ENCODE results near the gene PPP1R3D.

DNA sequence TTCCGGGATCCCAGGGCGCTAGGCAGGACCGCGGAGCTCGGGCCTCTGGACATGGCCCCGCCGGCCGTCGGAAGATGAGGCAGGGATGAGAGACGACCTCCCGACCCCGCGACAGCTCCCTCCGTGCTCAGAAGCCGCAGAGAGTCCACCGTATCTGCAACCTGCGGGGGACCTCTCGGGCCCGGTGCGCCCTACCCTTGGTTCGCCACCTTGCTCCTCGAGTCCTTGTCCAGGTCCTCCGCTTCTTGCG is 301 bp downstream of the PPP1R3D start:
- TF ChIP-seq, protein P1, sequence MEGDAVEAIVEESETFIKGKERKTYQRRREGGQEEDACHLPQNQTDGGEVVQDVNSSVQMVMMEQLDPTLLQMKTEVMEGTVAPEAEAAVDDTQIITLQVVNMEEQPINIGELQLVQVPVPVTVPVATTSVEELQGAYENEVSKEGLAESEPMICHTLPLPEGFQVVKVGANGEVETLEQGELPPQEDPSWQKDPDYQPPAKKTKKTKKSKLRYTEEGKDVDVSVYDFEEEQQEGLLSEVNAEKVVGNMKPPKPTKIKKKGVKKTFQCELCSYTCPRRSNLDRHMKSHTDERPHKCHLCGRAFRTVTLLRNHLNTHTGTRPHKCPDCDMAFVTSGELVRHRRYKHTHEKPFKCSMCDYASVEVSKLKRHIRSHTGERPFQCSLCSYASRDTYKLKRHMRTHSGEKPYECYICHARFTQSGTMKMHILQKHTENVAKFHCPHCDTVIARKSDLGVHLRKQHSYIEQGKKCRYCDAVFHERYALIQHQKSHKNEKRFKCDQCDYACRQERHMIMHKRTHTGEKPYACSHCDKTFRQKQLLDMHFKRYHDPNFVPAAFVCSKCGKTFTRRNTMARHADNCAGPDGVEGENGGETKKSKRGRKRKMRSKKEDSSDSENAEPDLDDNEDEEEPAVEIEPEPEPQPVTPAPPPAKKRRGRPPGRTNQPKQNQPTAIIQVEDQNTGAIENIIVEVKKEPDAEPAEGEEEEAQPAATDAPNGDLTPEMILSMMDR (IDR thresholded peaks at IDR 0.05 in 2 of 3, conservative IDR thresholded peaks at IDR 0.05 in 1 of 3; ENCODE audit: borderline replicate concordance in 1 of 3, insufficient read depth in 1 of 3, low read depth in 2 of 3, low read length in 2 of 3): no peak
- TF ChIP-seq JUND (IDR thresholded peaks at IDR 0.05) (no peak), TCF7L2 (IDR thresholded peaks at IDR 0.05; ENCODE audit: borderline replicate concordance, extremely low read depth, insufficient read depth, insufficient read length) (no peak), POLR2A (IDR thresholded peaks at IDR 0.05; ENCODE audit: borderline replicate concordance, extremely low read depth, insufficient read depth, insufficient read length) (no peak), RAD21 (IDR thresholded peaks at IDR 0.05; ENCODE audit: low read depth) (no peak), ELF1 (IDR thresholded peaks at IDR 0.05; ENCODE audit: borderline replicate concordance, low read depth) (no peak), SP1 (IDR thresholded peaks at IDR 0.05; ENCODE audit: low read depth) (no peak)
- TF ChIP-seq, protein P2, sequence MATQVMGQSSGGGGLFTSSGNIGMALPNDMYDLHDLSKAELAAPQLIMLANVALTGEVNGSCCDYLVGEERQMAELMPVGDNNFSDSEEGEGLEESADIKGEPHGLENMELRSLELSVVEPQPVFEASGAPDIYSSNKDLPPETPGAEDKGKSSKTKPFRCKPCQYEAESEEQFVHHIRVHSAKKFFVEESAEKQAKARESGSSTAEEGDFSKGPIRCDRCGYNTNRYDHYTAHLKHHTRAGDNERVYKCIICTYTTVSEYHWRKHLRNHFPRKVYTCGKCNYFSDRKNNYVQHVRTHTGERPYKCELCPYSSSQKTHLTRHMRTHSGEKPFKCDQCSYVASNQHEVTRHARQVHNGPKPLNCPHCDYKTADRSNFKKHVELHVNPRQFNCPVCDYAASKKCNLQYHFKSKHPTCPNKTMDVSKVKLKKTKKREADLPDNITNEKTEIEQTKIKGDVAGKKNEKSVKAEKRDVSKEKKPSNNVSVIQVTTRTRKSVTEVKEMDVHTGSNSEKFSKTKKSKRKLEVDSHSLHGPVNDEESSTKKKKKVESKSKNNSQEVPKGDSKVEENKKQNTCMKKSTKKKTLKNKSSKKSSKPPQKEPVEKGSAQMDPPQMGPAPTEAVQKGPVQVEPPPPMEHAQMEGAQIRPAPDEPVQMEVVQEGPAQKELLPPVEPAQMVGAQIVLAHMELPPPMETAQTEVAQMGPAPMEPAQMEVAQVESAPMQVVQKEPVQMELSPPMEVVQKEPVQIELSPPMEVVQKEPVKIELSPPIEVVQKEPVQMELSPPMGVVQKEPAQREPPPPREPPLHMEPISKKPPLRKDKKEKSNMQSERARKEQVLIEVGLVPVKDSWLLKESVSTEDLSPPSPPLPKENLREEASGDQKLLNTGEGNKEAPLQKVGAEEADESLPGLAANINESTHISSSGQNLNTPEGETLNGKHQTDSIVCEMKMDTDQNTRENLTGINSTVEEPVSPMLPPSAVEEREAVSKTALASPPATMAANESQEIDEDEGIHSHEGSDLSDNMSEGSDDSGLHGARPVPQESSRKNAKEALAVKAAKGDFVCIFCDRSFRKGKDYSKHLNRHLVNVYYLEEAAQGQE (IDR thresholded peaks at IDR 0.05; ENCODE audit: low read depth): no peak
